GM12878 (cell line): ENCODE results near the gene QSOX2. TPM values are rescaled to one million over a fixed set of nuclear protein-coding genes. Genes with fewer than 3 reads are reported as not detected.

Experiments used
- ATAC-seq: fragments of 200-7000 bp; cut with Tn5 transposase; 3 replicates; pipeline ENCODE4 v1.9.1; 2020; ENCODE audit warnings: mild to moderate bottlenecking, moderate library complexity
- BruUV-seq: library from RNA; stranded (reverse); fragments of 400-500 nt; replicated peaks from 2 replicates; lab custom pipeline; 2021; lab: Mats Ljungman, UMichigan
- CTCF ChIA-PET: fragments of 300-600 bp; sonication (Branson Sonifier 250); formaldehyde crosslinking; extraction: SDS; loops from one replicate; lab custom pipeline; 2021; ENCODE audit warnings: inconsistent platforms; lab: Yijun Ruan, JAX
- POLR2A ChIA-PET: fragments of 350-600 bp; formaldehyde crosslinking; extraction: SDS; loops from one replicate; lab custom pipeline; 2021; ENCODE audit warnings: inconsistent platforms; lab: Charles Lee
- RAD21 ChIA-PET: fragments of 300-600 bp; sonication (Branson Sonifier 250); formaldehyde crosslinking; loops from one replicate; lab custom pipeline; 2023; ENCODE audit warnings: antibody characterized with exemption; ENCODE audit not compliant: unreplicated experiment; lab: Charles Lee
- SMC1A ChIA-PET: fragments of 300-600 bp; sonication (Branson Sonifier 250); formaldehyde crosslinking; loops from one replicate; lab custom pipeline; 2023; ENCODE audit not compliant: unreplicated experiment, uncharacterized antibody; lab: Charles Lee
- DNase-seq: peaks from one replicate; pipeline ENCODE4 v3.0.0-alpha.2; 2011; ENCODE audit warnings: low read depth, low spot score
- FAIRE-seq: peaks from 3 replicates; lab custom pipeline; 2011; peaks lifted over from hg19 to GRCh38; lab: Jason Lieb, UNC
- H2AFZ ChIP-seq: 2 replicates; pipeline ENCODE4 v1.6.0; 2011; ENCODE audit warnings: low read depth, low read length, control low read depth; ENCODE audit not compliant: control insufficient read depth
- H3K27ac ChIP-seq: 2 replicates; pipeline ENCODE4 v1.5.1; 2011; ENCODE audit warnings: control low read depth; ENCODE audit not compliant: control insufficient read depth, insufficient read depth
- H3K27me3 ChIP-seq, 2 experiments: replicated peaks in 1 of 2; 2 replicates each; pipeline versions ENCODE4 v1.6.0 to v1.6.1; 2011; ENCODE audit warnings: low read length in 1 of 2; ENCODE audit not compliant: control insufficient read depth in 2 of 2, insufficient read depth in 2 of 2
- H3K36me3 ChIP-seq, 2 experiments: 2 replicates each; pipeline ENCODE4 v1.5.1; 2011; ENCODE audit warnings: low read length in 1 of 2; ENCODE audit not compliant: control insufficient read depth in 2 of 2, insufficient read depth in 2 of 2
- H3K4me1 ChIP-seq: 2 replicates; pipeline ENCODE4 v1.6.1; 2011; ENCODE audit warnings: mild to moderate bottlenecking, low read length, moderate library complexity, mixed read lengths; ENCODE audit not compliant: control insufficient read depth, insufficient read depth
- H3K4me2 ChIP-seq: 2 replicates; pipeline ENCODE4 v1.6.0; 2011; ENCODE audit warnings: control low read depth; ENCODE audit not compliant: control insufficient read depth, insufficient read depth
- H3K4me3 ChIP-seq: fragments of 200-600 bp; sonication (generic); 2 replicates; pipeline ENCODE4 v1.5.1; 2016
- H3K79me2 ChIP-seq: 2 replicates; pipeline ENCODE4 v1.6.0; 2011; ENCODE audit warnings: low read length; ENCODE audit not compliant: control insufficient read depth, insufficient read depth
- H3K9ac ChIP-seq: 2 replicates; pipeline ENCODE4 v1.8.0; 2011; ENCODE audit warnings: low read length, control low read depth, mixed read lengths; ENCODE audit not compliant: control insufficient read depth, insufficient read depth
- H3K9me3 ChIP-seq: replicated peaks from 3 replicates; pipeline ENCODE4 v1.5.1; 2011; ENCODE audit warnings: mild to moderate bottlenecking, low read length; ENCODE audit not compliant: control insufficient read depth, insufficient read depth
- H4K20me1 ChIP-seq: 2 replicates; pipeline ENCODE4 v1.6.0; 2011; ENCODE audit not compliant: control insufficient read depth, insufficient read depth
- BMI1 ChIP-seq: fragments of 450-650 bp; IDR thresholded peaks from 2 replicates; pipeline ENCODE4 v1.6.1; 2016; ENCODE audit warnings: mild to moderate bottlenecking, moderate library complexity, borderline replicate concordance
- CBX3 ChIP-seq: fragments of 200-600 bp; sonication (generic); IDR thresholded peaks from 2 replicates; pipeline ENCODE4 v1.6.1; 2016; ENCODE audit warnings: low read depth, borderline replicate concordance
- CHD4 ChIP-seq: fragments of 200-600 bp; sonication (generic); IDR thresholded peaks from 2 replicates; pipeline ENCODE4 v1.6.1; 2016; ENCODE audit warnings: mild to moderate bottlenecking
- IKZF1 ChIP-seq: fragments of 450-650 bp; conservative IDR thresholded peaks from 2 replicates; pipeline ENCODE4 v1.6.1; 2017; ENCODE audit warnings: antibody characterized with exemption, mild to moderate bottlenecking
- POLR2A ChIP-seq: IDR thresholded peaks from 2 replicates; pipeline ENCODE4 v1.6.1; 2011; ENCODE audit warnings: low read depth, mild to moderate bottlenecking, low read length
- RFX5 ChIP-seq: IDR thresholded peaks from 2 replicates; pipeline ENCODE4 v1.6.1; 2011; ENCODE audit warnings: low read depth, low read length, improper control_type of control experiment
- ZNF274 ChIP-seq: IDR thresholded peaks from one replicate; pipeline ENCODE4 v1.8.0; 2011; ENCODE audit not compliant: insufficient read length, insufficient read depth
- ZNF687 ChIP-seq: fragments of 450-650 bp; IDR thresholded peaks from 2 replicates; pipeline ENCODE4 v1.6.1; 2017; ENCODE audit warnings: mild to moderate bottlenecking, moderate library complexity
- WGBS: methylation state at CpG from one replicate; pipeline ENCODE4 v1.1.6; 2016; ENCODE audit warnings: low lambda C conversion rate; ENCODE audit not compliant: insufficient replicate concordance, insufficient coverage; ENCODE audit errors: missing lambda C conversion rate; 5-methylcytosine and 5-hydroxymethylcytosine counted together
- in situ Hi-C: fragments of 300-500 bp; cut with MboI; formaldehyde crosslinking; loops from 9 replicates; pipeline ENCODE4 v1.14.3; 2018; ENCODE audit warnings: mixed read lengths
- intact Hi-C: fragments of 100-400 bp; cut with micrococcal nuclease; formaldehyde crosslinking; loops from one replicate; pipeline ENCODE4 v1.14.2; 2022; ENCODE audit not compliant: unreplicated experiment
- polyA plus RNA-seq, 11 experiments: library from polyadenylated mRNA; depleted of rRNA in 4 of 11; unstranded in 6 of 11; stranded (reverse) in 5 of 11; fragments of >200 nt; fragmentation: Nextera tagmentation in 4 of 11; fragmentation: Illumina TruSeq in 1 of 11; extraction: Ambion mirVana in 4 of 11; extraction: Trizol in 1 of 11; gene quantifications; 1 replicate in 1 of 11; 2 replicates in 10 of 11; pipeline versions ENCODE4 v1.2.1 to v1.2.3, GENCODE V29; 2011 to 2016; ENCODE audit warnings: inconsistent platforms in 2 of 11, missing spikeins in 2 of 11, low read depth in 1 of 11
- total RNA-seq, 4 experiments: library from RNA; depleted of rRNA in 3 of 4; stranded (reverse); fragments of >200 nt in 3 of 4; fragmentation: Illumina TruSeq in 1 of 4; extraction: Trizol in 1 of 4; gene quantifications; 2 replicates each; pipeline versions ENCODE4 v1.2.1 to v1.2.3, GENCODE V29; 2013 to 2021
- TF ChIP-seq, protein P1 (sequence below): fragments of 150-350 bp; IDR thresholded peaks from 2 replicates; pipeline ENCODE4 v1.6.1; 2016; ENCODE audit warnings: low read depth, low read length
- TF ChIP-seq, protein P2 (sequence below): fragments of 450-650 bp; IDR thresholded peaks from 2 replicates; pipeline ENCODE4 v1.6.1; 2017; ENCODE audit warnings: low read depth, mild to moderate bottlenecking, moderate library complexity
- TF ChIP-seq, protein P3 (sequence below): fragments of 450-650 bp; IDR thresholded peaks from 2 replicates; pipeline ENCODE4 v1.6.1; 2017; ENCODE audit warnings: mild to moderate bottlenecking

The QSOX2 gene
- total and polyA plus RNA-seq, 10 of the 15 experiments (the other 5 are each of a cell fraction or from before 2014, with no cell fraction given) = 0.34 to 16.1 (median 8.2) TPM

- no peak for ATAC-seq
- WGBS = 98% methylated on average over 36 of the region's 38 CpGs
- H3K36me3 ChIP-seq = peaks cover 16 to 41% of the 10 kb centered on the region in 2 experiments
- FAIRE-seq = no peak
- TF ChIP-seq ZNF687 (no peak), BMI1 (no peak), CBX3 (no peak), POLR2A (no peak), RFX5 (no peak), ZNF274 (no peak), CHD4 (no peak), IKZF1 (no peak)
- TF ChIP-seq, protein P1, sequence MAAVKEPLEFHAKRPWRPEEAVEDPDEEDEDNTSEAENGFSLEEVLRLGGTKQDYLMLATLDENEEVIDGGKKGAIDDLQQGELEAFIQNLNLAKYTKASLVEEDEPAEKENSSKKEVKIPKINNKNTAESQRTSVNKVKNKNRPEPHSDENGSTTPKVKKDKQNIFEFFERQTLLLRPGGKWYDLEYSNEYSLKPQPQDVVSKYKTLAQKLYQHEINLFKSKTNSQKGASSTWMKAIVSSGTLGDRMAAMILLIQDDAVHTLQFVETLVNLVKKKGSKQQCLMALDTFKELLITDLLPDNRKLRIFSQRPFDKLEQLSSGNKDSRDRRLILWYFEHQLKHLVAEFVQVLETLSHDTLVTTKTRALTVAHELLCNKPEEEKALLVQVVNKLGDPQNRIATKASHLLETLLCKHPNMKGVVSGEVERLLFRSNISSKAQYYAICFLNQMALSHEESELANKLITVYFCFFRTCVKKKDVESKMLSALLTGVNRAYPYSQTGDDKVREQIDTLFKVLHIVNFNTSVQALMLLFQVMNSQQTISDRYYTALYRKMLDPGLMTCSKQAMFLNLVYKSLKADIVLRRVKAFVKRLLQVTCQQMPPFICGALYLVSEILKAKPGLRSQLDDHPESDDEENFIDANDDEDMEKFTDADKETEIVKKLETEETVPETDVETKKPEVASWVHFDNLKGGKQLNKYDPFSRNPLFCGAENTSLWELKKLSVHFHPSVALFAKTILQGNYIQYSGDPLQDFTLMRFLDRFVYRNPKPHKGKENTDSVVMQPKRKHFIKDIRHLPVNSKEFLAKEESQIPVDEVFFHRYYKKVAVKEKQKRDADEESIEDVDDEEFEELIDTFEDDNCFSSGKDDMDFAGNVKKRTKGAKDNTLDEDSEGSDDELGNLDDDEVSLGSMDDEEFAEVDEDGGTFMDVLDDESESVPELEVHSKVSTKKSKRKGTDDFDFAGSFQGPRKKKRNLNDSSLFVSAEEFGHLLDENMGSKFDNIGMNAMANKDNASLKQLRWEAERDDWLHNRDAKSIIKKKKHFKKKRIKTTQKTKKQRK = no peak
- TF ChIP-seq, protein P2, sequence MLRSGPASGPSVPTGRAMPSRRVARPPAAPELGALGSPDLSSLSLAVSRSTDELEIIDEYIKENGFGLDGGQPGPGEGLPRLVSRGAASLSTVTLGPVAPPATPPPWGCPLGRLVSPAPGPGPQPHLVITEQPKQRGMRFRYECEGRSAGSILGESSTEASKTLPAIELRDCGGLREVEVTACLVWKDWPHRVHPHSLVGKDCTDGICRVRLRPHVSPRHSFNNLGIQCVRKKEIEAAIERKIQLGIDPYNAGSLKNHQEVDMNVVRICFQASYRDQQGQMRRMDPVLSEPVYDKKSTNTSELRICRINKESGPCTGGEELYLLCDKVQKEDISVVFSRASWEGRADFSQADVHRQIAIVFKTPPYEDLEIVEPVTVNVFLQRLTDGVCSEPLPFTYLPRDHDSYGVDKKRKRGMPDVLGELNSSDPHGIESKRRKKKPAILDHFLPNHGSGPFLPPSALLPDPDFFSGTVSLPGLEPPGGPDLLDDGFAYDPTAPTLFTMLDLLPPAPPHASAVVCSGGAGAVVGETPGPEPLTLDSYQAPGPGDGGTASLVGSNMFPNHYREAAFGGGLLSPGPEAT = no peak
- TF ChIP-seq, protein P3, sequence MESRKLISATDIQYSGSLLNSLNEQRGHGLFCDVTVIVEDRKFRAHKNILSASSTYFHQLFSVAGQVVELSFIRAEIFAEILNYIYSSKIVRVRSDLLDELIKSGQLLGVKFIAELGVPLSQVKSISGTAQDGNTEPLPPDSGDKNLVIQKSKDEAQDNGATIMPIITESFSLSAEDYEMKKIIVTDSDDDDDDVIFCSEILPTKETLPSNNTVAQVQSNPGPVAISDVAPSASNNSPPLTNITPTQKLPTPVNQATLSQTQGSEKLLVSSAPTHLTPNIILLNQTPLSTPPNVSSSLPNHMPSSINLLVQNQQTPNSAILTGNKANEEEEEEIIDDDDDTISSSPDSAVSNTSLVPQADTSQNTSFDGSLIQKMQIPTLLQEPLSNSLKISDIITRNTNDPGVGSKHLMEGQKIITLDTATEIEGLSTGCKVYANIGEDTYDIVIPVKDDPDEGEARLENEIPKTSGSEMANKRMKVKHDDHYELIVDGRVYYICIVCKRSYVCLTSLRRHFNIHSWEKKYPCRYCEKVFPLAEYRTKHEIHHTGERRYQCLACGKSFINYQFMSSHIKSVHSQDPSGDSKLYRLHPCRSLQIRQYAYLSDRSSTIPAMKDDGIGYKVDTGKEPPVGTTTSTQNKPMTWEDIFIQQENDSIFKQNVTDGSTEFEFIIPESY = no peak
- no peak overlapping the region for H3K4me3 ChIP-seq
- H3K9me3 ChIP-seq = no peaks in the 10 kb centered on the region
- peaks cover 19% of the 10 kb centered on the region for H3K4me1 ChIP-seq
- CTCF ChIA-PET = no interaction called here
- no peak overlapping the region for H3K4me2 ChIP-seq
- no peak overlapping the region for H3K9ac ChIP-seq
- intact Hi-C loops = no loop called here
- H4K20me1 ChIP-seq = no peaks in the 10 kb centered on the region
- H3K27me3 ChIP-seq = no peaks in the 10 kb centered on the region
- in situ Hi-C loops = no loop called here
- BruUV-seq = no TSS peak
- DNase-seq = no peak
- H2AFZ ChIP-seq = no peak overlapping the region
- no peak overlapping the region for H3K27ac ChIP-seq
- peaks cover 10% of the 10 kb centered on the region for H3K79me2 ChIP-seq
- RAD21 ChIA-PET = no interaction called here
- SMC1A ChIA-PET = no interaction called here
- POLR2A ChIA-PET = no interaction called here
Observed at GRCh38 chr9:136222166-136222905, 23.3 kb downstream of the QSOX2 start.
